Heart right ventricle (tissue), 16 donors: ENCODE data around the gene SCYGR4. TPM values are rescaled to one million over a fixed set of nuclear protein-coding genes. Genes with fewer than 3 reads are reported as not detected.

ENCODE experiments used
- ATAC-seq, 8 donors: fragments of 200-7000 bp; cut with Tn5 transposase; one replicate each; pipeline ENCODE4 v1.9.1; 2020; ENCODE audit warnings: mild to moderate bottlenecking in 8 of 8, moderate library complexity in 8 of 8, moderate number of reproducible peaks in 1 of 8
- DNase-seq, 2 donors: peaks; one replicate each; pipeline ENCODE4 v3.0.0-alpha.2; 2020
- H3K27ac ChIP-seq, 10 donors: fragments of 200-600 bp; sonication (generic) in 2 of 10; one replicate each; pipeline versions ENCODE4 v1.5.0 to v1.8.0; 2020 to 2022; ENCODE audit warnings: mild to moderate bottlenecking in 3 of 10
- H3K27me3 ChIP-seq, 7 donors: fragments of 200-600 bp; one replicate each; pipeline ENCODE4 v1.8.0; 2021 to 2022; ENCODE audit warnings: mild to moderate bottlenecking in 2 of 7
- H3K36me3 ChIP-seq, 9 donors: fragments of 200-600 bp; sonication (generic) in 1 of 9; one replicate each; pipeline versions ENCODE4 v1.5.0 to v1.8.0; 2020 to 2022; ENCODE audit warnings: mild to moderate bottlenecking in 2 of 9
- H3K4me1 ChIP-seq, 9 donors: fragments of 200-600 bp; sonication (generic) in 1 of 9; one replicate each; pipeline versions ENCODE4 v1.5.0 to v1.8.0; 2020 to 2022; ENCODE audit warnings: mild to moderate bottlenecking in 4 of 9
- H3K4me3 ChIP-seq, 10 donors: fragments of 200-600 bp; sonication (generic) in 2 of 10; one replicate each; pipeline versions ENCODE4 v1.5.0 to v1.8.0; 2020 to 2022; ENCODE audit warnings: mild to moderate bottlenecking in 7 of 10, moderate library complexity in 2 of 10
- H3K9me3 ChIP-seq, 11 donors: fragments of 200-600 bp in 10 of 11; sonication (generic) in 2 of 11; one replicate each; pipeline versions ENCODE4 v1.5.0 to v1.8.0; 2013 to 2022; ENCODE audit warnings: mild to moderate bottlenecking in 2 of 11, control low read depth in 1 of 11, moderate library complexity in 1 of 11
- CTCF ChIP-seq, 9 donors: fragments of 200-600 bp; sonication (generic) in 2 of 9; IDR thresholded peaks; one replicate each; pipeline versions ENCODE4 v1.5.0 to v1.8.0; 2021 to 2022; ENCODE audit warnings: antibody characterized with exemption in 9 of 9, mild to moderate bottlenecking in 5 of 9, moderate library complexity in 1 of 9
- WGBS, 2 donors: extraction: QIAGEN DNeasy Blood & Tissue Kit; methylation state at CpG; one replicate each; pipeline ENCODE4 v1.1.7; 2013; ENCODE audit warnings: inconsistent platforms in 1 of 2; 5-methylcytosine and 5-hydroxymethylcytosine counted together
- intact Hi-C, 10 donors: fragments of 100-400 bp; cut with DNase I; formaldehyde crosslinking; loops; one replicate each; pipeline versions ENCODE4 v1.11.1 to v1.14.2; 2022
- long read RNA-seq, 3 donors: library from polyadenylated mRNA; unstranded; transcript quantifications; one replicate each; pipeline ENCODE4 v2.0.0, GENCODE V29; 2020 to 2021
- polyA plus RNA-seq, 2 donors: library from polyadenylated mRNA; stranded (reverse); fragments of 200-250 nt; gene quantifications; one replicate each; pipeline ENCODE4 v1.2.3, GENCODE V29; 2013
- total RNA-seq, 10 donors: library from RNA; stranded (reverse); fragmentation: NEBNext Ultra II Directional in 3 of 10; extraction: Animal tissue kit (Norgen Biotek cat#: 25700) in 3 of 10; gene quantifications; one replicate each; pipeline versions ENCODE4 v1.2.1 to v1.2.4, GENCODE V29; 2021 to 2023
- donor health status: Arrhythmogenic right ventricular cardiomyopathy.
- donor health status: ischemic (EF 13 %, LVEDD 7.1; RV severe dilation, severe dysfunction).
- donor health status: healthy with polysubstance abuse.
- donor health status: DM: no; HTN: yes; CAD: no.
- donor health status: DM: no; HTN: no; CAD: no.
- donor health status: ischemic (EF 25% LVEDD 6.9; RV normal size, moderate dysfunction).
- donor health status: ischemic (EF 25% LVEDD 5.7; RV mildly dilated, moderate dysfunction).
- donor health status: healthy.
- donor health status: DM: yes; HTN: yes; CAD: no.
- donor health status: Ischemic cardiomyopathy.
- donor health status: ischemic (EF 35%, LVEDD 5.7; RV mildly dilated, moderate dysfunction).
- donor health status: nonischemic (EF 11% LVEDD 7.7; RV severe dilation, severe dysfunction).
- donor health status: DM: yes; HTN: yes; CAD: no.
- donor health status: PGD.
- donor health status: ischemic (EF 29% LVEDD 5.4; RV normal size, mild dysfunction).
- donor health status: nonischemic (EF 23%, LVEDD 6.1; RV moderate dilation, normal function).

SCYGR4 gene
- total RNA-seq: not detected
- polyA plus RNA-seq: not detected
- long read RNA-seq, donor 1: 0 reads
- long read RNA-seq, donor 2: 0 reads
- long read RNA-seq, donor 3: 0 reads

- ATAC-seq (peak in 3 of 8 donors; percentile 42 to 67 (median 66)), DNase-seq (no peak)
- WGBS, 2 donors: 73 to 78% methylated on average over 20 of the region's 20 CpGs
- H3K9me3 ChIP-seq: peaks cover 0 to 6% (median 0%) of the 10 kb centered on the region in 11 donors
- peaks cover 0 to 7% (median 0%) of the 10 kb centered on the region in 9 donors for H3K4me1 ChIP-seq
- H3K36me3 ChIP-seq: no peaks in the 10 kb centered on the region
- peaks cover 0 to 27% (median 0%) of the 10 kb centered on the region in 7 donors for H3K27me3 ChIP-seq
- H3K27ac ChIP-seq: no peak within 1 kb of the TSS
- H3K4me3 ChIP-seq: no peak within 1 kb of the TSS
- intact Hi-C loops: no loop called here
- TF ChIP-seq CTCF (IDR thresholded peaks at IDR 0.05): no peak
Measured at GRCh38 chr2:227617316-227618230, at the start of gene SCYGR4. Gene SCYGR4, plus strand, starts transcription at chr2:227617498. Its CDS starts 0 bp downstream, at chr2:227617498.

GRCh38 chr2:227568852-227569169 is 48.5 kb upstream of the SCYGR4 start:
- ATAC-seq (no peak), DNase-seq (no peak)
- 94 to 95% methylated on average over 2 of the region's 2 CpGs for WGBS, 2 donors
- no peaks in the 10 kb centered on the region for H3K27me3 ChIP-seq
- H3K9me3 ChIP-seq: no peaks in the 10 kb centered on the region
- H3K36me3 ChIP-seq: peaks cover 0 to 9% (median 0%) of the 10 kb centered on the region in 9 donors
- no peak overlapping the region for H3K4me3 ChIP-seq
- intact Hi-C loops: no loop called here
- H3K4me1 ChIP-seq: peaks cover 0 to 10% (median 0%) of the 10 kb centered on the region in 9 donors
- no peak for TF ChIP-seq CTCF (IDR thresholded peaks at IDR 0.05)
- no peak overlapping the region for H3K27ac ChIP-seq

GRCh38 chr2:227570615-227571014 is 46.7 kb upstream of the SCYGR4 start:
- H3K4me3 ChIP-seq: no peak overlapping the region
- no peak for TF ChIP-seq CTCF (IDR thresholded peaks at IDR 0.05)
- peaks cover 0 to 10% (median 0%) of the 10 kb centered on the region in 9 donors for H3K4me1 ChIP-seq
- H3K27me3 ChIP-seq: peaks cover 0 to 3% (median 0%) of the 10 kb centered on the region in 7 donors
- H3K27ac ChIP-seq: no peak overlapping the region
- WGBS, 2 donors: 29 to 37% methylated on average over 1 of the region's 1 CpG
- H3K36me3 ChIP-seq: peaks cover 0 to 1% (median 0%) of the 10 kb centered on the region in 9 donors
- no peak for ATAC-seq
- H3K9me3 ChIP-seq: no peaks in the 10 kb centered on the region
- no peak for DNase-seq
- intact Hi-C loops: no loop called here

- no peak overlapping the region for H3K27ac ChIP-seq
- no peak for ATAC-seq
- DNase-seq: no peak
- intact Hi-C loops: no loop called here
- no peaks in the 10 kb centered on the region for H3K4me1 ChIP-seq
- H3K4me3 ChIP-seq: no peak overlapping the region
- TF ChIP-seq CTCF (IDR thresholded peaks at IDR 0.05): no peak
- H3K36me3 ChIP-seq: no peaks in the 10 kb centered on the region
- H3K9me3 ChIP-seq: no peaks in the 10 kb centered on the region
- peaks cover 0 to 11% (median 0%) of the 10 kb centered on the region in 7 donors for H3K27me3 ChIP-seq
Measured at GRCh38 chr2:227576110-227576509, 41.2 kb upstream of the SCYGR4 start.
